Lower leg skin (tissue), 3 donors: ENCODE measurements around the gene KCNB1.

Experiments
- CTCF ChIP-seq, 3 donors: fragments of 450-650 bp; IDR thresholded peaks; one replicate each; pipeline ENCODE4 v1.5.1; 2016; ENCODE audit warnings: antibody characterized with exemption in 3 of 3, mild to moderate bottlenecking in 3 of 3, moderate library complexity in 2 of 3
- POLR2A ChIP-seq, 2 donors: fragments of 450-650 bp; IDR thresholded peaks; one replicate each; pipeline ENCODE4 v1.6.1; 2016 to 2017; ENCODE audit warnings: antibody characterized with exemption in 2 of 2, mild to moderate bottlenecking in 1 of 2, moderate library complexity in 1 of 2

DNA sequence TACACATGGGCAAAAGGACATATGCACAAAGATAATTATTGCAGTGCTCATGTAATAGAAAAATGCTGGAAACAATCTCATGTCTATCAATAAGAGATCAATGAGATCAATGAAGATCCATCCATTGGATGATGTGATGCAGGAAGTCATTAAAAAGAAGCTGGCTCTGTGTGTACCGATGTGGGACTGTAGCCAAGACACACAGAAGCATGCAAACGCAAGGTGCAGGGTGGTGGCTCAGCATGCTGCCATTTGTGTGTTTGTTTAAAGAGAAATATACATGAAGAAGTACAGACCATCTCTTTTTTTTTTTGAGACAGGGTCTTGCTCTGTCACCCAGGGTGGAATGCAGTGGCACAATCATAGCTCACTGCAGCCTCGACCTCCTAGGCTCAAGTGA, 33.1 kb upstream of the KCNB1 start:
- TF ChIP-seq POLR2A (IDR thresholded peaks at IDR 0.05) (no peak), CTCF (IDR thresholded peaks at IDR 0.05) (no peak)
